Karpas-422 (cell line): Measurements from ENCODE around the gene SMIM14. TPM values are rescaled to one million over a fixed set of nuclear protein-coding genes. Genes with fewer than 3 reads are reported as not detected.
"Not testable (repeated sequence)": the region's sequence is repeated elsewhere in the genome, so short reads cannot be mapped to it uniquely, and the experiment has no call there.

Source experiments
- DNase-seq: peaks from one replicate; pipeline ENCODE4 v3.0.0-alpha.2; 2015
- H2AFZ ChIP-seq: fragments of 200-600 bp; sonication (generic); 2 replicates; pipeline ENCODE4 v1.6.1; 2014; ENCODE audit warnings: antibody characterized with exemption, low read length, mixed read lengths
- H3K27ac ChIP-seq: fragments of 200-600 bp; sonication (generic); 2 replicates; pipeline ENCODE4 v1.5.1; 2014; ENCODE audit warnings: mild to moderate bottlenecking, low read length, moderate library complexity
- H3K27me3 ChIP-seq: fragments of 200-600 bp; sonication (generic); 2 replicates; pipeline ENCODE4 v1.6.1; 2014; ENCODE audit warnings: low read length, mixed read lengths
- H3K36me3 ChIP-seq: fragments of 200-600 bp; sonication (generic); 2 replicates; pipeline ENCODE4 v1.6.1; 2014; ENCODE audit warnings: low read length, mixed read lengths; ENCODE audit not compliant: insufficient read depth
- H3K4me1 ChIP-seq: fragments of 200-600 bp; sonication (generic); 2 replicates; pipeline ENCODE4 v1.6.1; 2014; ENCODE audit warnings: mild to moderate bottlenecking, low read length, mixed read lengths
- H3K4me2 ChIP-seq: fragments of 200-600 bp; sonication (generic); 2 replicates; pipeline ENCODE4 v1.6.1; 2014; ENCODE audit warnings: low read length, low read depth, mild to moderate bottlenecking; ENCODE audit not compliant: poor library complexity, severe bottlenecking
- H3K4me3 ChIP-seq: fragments of 200-600 bp; sonication (generic); 2 replicates; pipeline ENCODE4 v1.5.1; 2014; ENCODE audit warnings: mild to moderate bottlenecking, antibody characterized with exemption, low read length, mixed read lengths
- H3K79me2 ChIP-seq: fragments of 200-600 bp; sonication (generic); 2 replicates; pipeline ENCODE4 v1.6.1; 2014; ENCODE audit warnings: mild to moderate bottlenecking, low read length, mixed read lengths
- H3K9ac ChIP-seq: fragments of 200-600 bp; sonication (generic); 2 replicates; pipeline ENCODE4 v1.6.0; 2014; ENCODE audit warnings: low read length
- H3K9me2 ChIP-seq: fragments of 200-600 bp; sonication (generic), shearing (Covaris generic); replicated peaks from 2 replicates; pipeline ENCODE4 v1.6.0; 2014; ENCODE audit warnings: mild to moderate bottlenecking, low read length, moderate library complexity; ENCODE audit not compliant: insufficient read depth
- H3K9me3 ChIP-seq: fragments of 300-700, 200-600 bp; sonication (generic); 2 replicates; pipeline ENCODE4 v1.6.1; 2014; ENCODE audit warnings: low read length, mixed read lengths
- H4K20me1 ChIP-seq: fragments of 200-600 bp; sonication (generic); 2 replicates; pipeline ENCODE4 v1.6.1; 2014; ENCODE audit warnings: mild to moderate bottlenecking, antibody characterized with exemption, low read length, low read depth; ENCODE audit not compliant: insufficient read depth
- total RNA-seq: library from RNA; depleted of rRNA; stranded (reverse); fragments of >200 nt; shearing (Covaris generic); gene quantifications from 2 replicates; pipeline ENCODE4 v1.2.3, GENCODE V29; 2014; ENCODE audit warnings: low replicate concordance

SMIM14 gene
- total RNA-seq, 1 experiment from 2014 or later = 689 TPM

GRCh38 chr4:39667706-39668105 lies 29.0 kb upstream of the SMIM14 start:
- H3K9me2 ChIP-seq = no peaks in the 10 kb centered on the region
- no peaks in the 10 kb centered on the region for H3K9me3 ChIP-seq
- no peak overlapping the region for H3K4me3 ChIP-seq
- no peaks in the 10 kb centered on the region for H3K36me3 ChIP-seq
- H3K4me2 ChIP-seq = no peak overlapping the region
- no peaks in the 10 kb centered on the region for H3K79me2 ChIP-seq
- no peaks in the 10 kb centered on the region for H4K20me1 ChIP-seq
- no peak overlapping the region for H3K27ac ChIP-seq
- no peak for DNase-seq
- peaks cover 22% of the 10 kb centered on the region for H3K4me1 ChIP-seq
- no peak overlapping the region for H2AFZ ChIP-seq
- H3K27me3 ChIP-seq = no peaks in the 10 kb centered on the region
- no peak overlapping the region for H3K9ac ChIP-seq

- H3K36me3 ChIP-seq = no peaks in the 10 kb centered on the region
- no peaks in the 10 kb centered on the region for H3K9me2 ChIP-seq
- no peak overlapping the region for H3K27ac ChIP-seq
- H3K4me1 ChIP-seq = peaks cover 22% of the 10 kb centered on the region
- DNase-seq = no peak
- no peaks in the 10 kb centered on the region for H3K9me3 ChIP-seq
- H3K27me3 ChIP-seq = no peaks in the 10 kb centered on the region
- H3K9ac ChIP-seq = no peak overlapping the region
- H3K4me2 ChIP-seq = peak overlapping the region; percentile 19
- H4K20me1 ChIP-seq = no peaks in the 10 kb centered on the region
- H2AFZ ChIP-seq = peak overlapping the region; percentile 21; the same call in 1 of the 2 replicates
- H3K79me2 ChIP-seq = no peaks in the 10 kb centered on the region
- no peak overlapping the region for H3K4me3 ChIP-seq
These were observed 26.4 kb upstream of the SMIM14 start for GRCh38 chr4:39664828-39665731.

- no peak overlapping the region for H3K9ac ChIP-seq
- DNase-seq = no peak
These were observed 24.0 kb upstream of the SMIM14 start for GRCh38 chr4:39662683-39663082.

GRCh38 chr4:39660757-39661156 lies 22.1 kb upstream of the SMIM14 start:
- no peaks in the 10 kb centered on the region for H3K27me3 ChIP-seq
- no peaks in the 10 kb centered on the region for H3K9me2 ChIP-seq
- H3K27ac ChIP-seq = no peak overlapping the region
- no peaks in the 10 kb centered on the region for H3K36me3 ChIP-seq
- DNase-seq = no peak
- peaks cover 13% of the 10 kb centered on the region for H3K4me1 ChIP-seq
- H3K4me3 ChIP-seq = no peak overlapping the region
- H4K20me1 ChIP-seq = no peaks in the 10 kb centered on the region
- no peak overlapping the region for H3K4me2 ChIP-seq
- no peaks in the 10 kb centered on the region for H3K9me3 ChIP-seq
- no peak overlapping the region for H3K9ac ChIP-seq
- H3K79me2 ChIP-seq = no peaks in the 10 kb centered on the region
- H2AFZ ChIP-seq = no peak overlapping the region

More at GRCh38 chr4:39662683-39663082, 24.0 kb upstream of the SMIM14 start:
- Histone ChIP-seq H3K27ac (no peak overlapping the region), H3K4me1 (peaks cover 22% of the 10 kb centered on the region), H2AFZ (no peak overlapping the region), H3K27me3 (no peaks in the 10 kb centered on the region), H3K9me2 (no peaks in the 10 kb centered on the region), H3K79me2 (no peaks in the 10 kb centered on the region), H3K36me3 (no peaks in the 10 kb centered on the region), H4K20me1 (no peaks in the 10 kb centered on the region), H3K4me2 (no peak overlapping the region), H3K4me3 (no peak overlapping the region), H3K9me3 (no peaks in the 10 kb centered on the region)

- H3K79me2 ChIP-seq = no peaks in the 10 kb centered on the region
- H4K20me1 ChIP-seq = no peaks in the 10 kb centered on the region
- H3K4me3 ChIP-seq = no peak overlapping the region
- peaks cover 6% of the 10 kb centered on the region for H3K4me1 ChIP-seq
- H3K36me3 ChIP-seq = no peaks in the 10 kb centered on the region
- H3K27me3 ChIP-seq = no peaks in the 10 kb centered on the region
- DNase-seq = no peak
- no peak overlapping the region for H3K4me2 ChIP-seq
- H2AFZ ChIP-seq = no peak overlapping the region
- no peaks in the 10 kb centered on the region for H3K9me3 ChIP-seq
- no peak overlapping the region for H3K9ac ChIP-seq
- H3K27ac ChIP-seq = no peak overlapping the region
- no peaks in the 10 kb centered on the region for H3K9me2 ChIP-seq
These were observed 21.4 kb upstream of the SMIM14 start for GRCh38 chr4:39660045-39660444.

GRCh38 chr4:39658756-39659155 lies 20.1 kb upstream of the SMIM14 start:
- Histone ChIP-seq H3K4me3 (no peak overlapping the region), H3K9me2 (no peaks in the 10 kb centered on the region), H4K20me1 (no peaks in the 10 kb centered on the region), H3K4me2 (no peak overlapping the region), H2AFZ (no peak overlapping the region), H3K9ac (no peak overlapping the region), H3K4me1 (peaks cover 4% of the 10 kb centered on the region; the same call in 1 of the 2 replicates), H3K9me3 (no peaks in the 10 kb centered on the region), H3K79me2 (no peaks in the 10 kb centered on the region), H3K27ac (no peak overlapping the region), H3K36me3 (no peaks in the 10 kb centered on the region), H3K27me3 (no peaks in the 10 kb centered on the region)
- no peak for DNase-seq

GRCh38 chr4:39657465-39657864 lies 18.8 kb upstream of the SMIM14 start:
- Histone ChIP-seq H3K4me3 (no peak overlapping the region), H3K27ac (no peak overlapping the region), H3K9ac (no peak overlapping the region), H3K9me3 (no peaks in the 10 kb centered on the region), H3K79me2 (no peaks in the 10 kb centered on the region), H3K36me3 (no peaks in the 10 kb centered on the region), H4K20me1 (no peaks in the 10 kb centered on the region), H3K9me2 (no peaks in the 10 kb centered on the region), H2AFZ (no peak overlapping the region), H3K4me1 (peaks cover 4% of the 10 kb centered on the region; the same call in 1 of the 2 replicates), H3K27me3 (no peaks in the 10 kb centered on the region), H3K4me2 (no peak overlapping the region)
- no peak for DNase-seq

GRCh38 chr4:39656638-39657037 lies 18.0 kb upstream of the SMIM14 start:
- not testable (repeated sequence) for H2AFZ ChIP-seq, H3K27ac ChIP-seq, H3K9me3 ChIP-seq, H3K4me2 ChIP-seq, DNase-seq, H3K36me3 ChIP-seq, H3K9me2 ChIP-seq, H3K79me2 ChIP-seq, H3K4me3 ChIP-seq, H3K27me3 ChIP-seq, H4K20me1 ChIP-seq, H3K4me1 ChIP-seq, H3K9ac ChIP-seq
